PC-3 (cell line): ENCODE data around the gene IQSEC3.
"Not testable (repeated sequence)": the region's sequence is repeated elsewhere in the genome, so short reads cannot be mapped to it uniquely, and the experiment has no call there.

ENCODE experiments used
- EZH2 ChIP-seq: fragments of 300-600 bp; sonication (generic); IDR thresholded peaks from one replicate; pipeline ENCODE4 v1.6.1; 2017; ENCODE audit warnings: antibody characterized with exemption, mild to moderate bottlenecking, low read length; ENCODE audit not compliant: unreplicated experiment
- EZH2phosphoT487 ChIP-seq: fragments of 300-600 bp; sonication (generic); IDR thresholded peaks from 2 replicates; pipeline ENCODE4 v1.6.1; 2018; ENCODE audit warnings: mild to moderate bottlenecking, antibody characterized with exemption, low read length, borderline replicate concordance
- TF ChIP-seq, protein P1 (sequence below): fragments of 300-600 bp; sonication (generic); conservative IDR thresholded peaks from 2 replicates; pipeline ENCODE4 v1.5.1; 2017; ENCODE audit warnings: antibody characterized with exemption, low read depth, mild to moderate bottlenecking, low read length

DNA sequence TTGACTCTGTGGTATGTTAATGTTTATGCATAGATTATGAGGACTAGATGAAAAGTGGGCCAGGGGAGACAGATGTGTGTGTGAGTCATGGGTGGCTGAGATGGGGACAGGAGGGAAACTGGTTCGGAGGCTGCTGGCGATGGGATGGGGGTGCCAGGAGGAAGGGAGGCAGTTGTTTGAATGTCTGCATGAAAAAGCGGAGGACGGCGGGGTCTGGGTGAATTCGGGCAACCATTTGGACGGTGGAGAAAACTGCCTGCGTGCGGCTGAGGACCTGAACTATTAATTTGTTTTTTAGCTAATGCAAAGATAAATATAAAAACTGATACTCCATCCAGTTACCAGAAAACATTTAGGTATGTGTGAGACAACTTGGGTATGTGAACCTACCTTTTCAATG lies 27.8 kb upstream of the IQSEC3 start:
- TF ChIP-seq, protein P1, sequence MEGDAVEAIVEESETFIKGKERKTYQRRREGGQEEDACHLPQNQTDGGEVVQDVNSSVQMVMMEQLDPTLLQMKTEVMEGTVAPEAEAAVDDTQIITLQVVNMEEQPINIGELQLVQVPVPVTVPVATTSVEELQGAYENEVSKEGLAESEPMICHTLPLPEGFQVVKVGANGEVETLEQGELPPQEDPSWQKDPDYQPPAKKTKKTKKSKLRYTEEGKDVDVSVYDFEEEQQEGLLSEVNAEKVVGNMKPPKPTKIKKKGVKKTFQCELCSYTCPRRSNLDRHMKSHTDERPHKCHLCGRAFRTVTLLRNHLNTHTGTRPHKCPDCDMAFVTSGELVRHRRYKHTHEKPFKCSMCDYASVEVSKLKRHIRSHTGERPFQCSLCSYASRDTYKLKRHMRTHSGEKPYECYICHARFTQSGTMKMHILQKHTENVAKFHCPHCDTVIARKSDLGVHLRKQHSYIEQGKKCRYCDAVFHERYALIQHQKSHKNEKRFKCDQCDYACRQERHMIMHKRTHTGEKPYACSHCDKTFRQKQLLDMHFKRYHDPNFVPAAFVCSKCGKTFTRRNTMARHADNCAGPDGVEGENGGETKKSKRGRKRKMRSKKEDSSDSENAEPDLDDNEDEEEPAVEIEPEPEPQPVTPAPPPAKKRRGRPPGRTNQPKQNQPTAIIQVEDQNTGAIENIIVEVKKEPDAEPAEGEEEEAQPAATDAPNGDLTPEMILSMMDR = not testable (repeated sequence)
- TF ChIP-seq EZH2, EZH2phosphoT487: not testable (repeated sequence)
